NCI-H526 (cell line): ENCODE data around the gene GTPBP1.

Experiments used
- DNase-seq, 2 experiments: peaks; one replicate each; lab custom pipeline; 2025; lab: John Stamatoyannopoulos, UW

The GTPBP1 gene

GRCh38 chr22:38741166-38741565, 35.4 kb downstream of the GTPBP1 start:
- no peak for DNase-seq

- DNase-seq: no peak
Observed at GRCh38 chr22:38741576-38741975, 35.8 kb downstream of the GTPBP1 start.

- no peak for DNase-seq
Observed at GRCh38 chr22:38742176-38742942, 36.6 kb downstream of the GTPBP1 start.

- no peak for DNase-seq
Observed at GRCh38 chr22:38744981-38745380, 39.2 kb downstream of the GTPBP1 start.

GRCh38 chr22:38745676-38746460, 40.1 kb downstream of the GTPBP1 start:
- no peak for DNase-seq

GRCh38 chr22:38748487-38749136, 42.9 kb downstream of the GTPBP1 start:
- no peak for DNase-seq

- no peak for DNase-seq
Observed at GRCh38 chr22:38750104-38750503, 44.4 kb downstream of the GTPBP1 start.

- no peak for DNase-seq
Observed at GRCh38 chr22:38750638-38751037, 44.9 kb downstream of the GTPBP1 start.

GRCh38 chr22:38751066-38751421, 45.3 kb downstream of the GTPBP1 start:
- no peak for DNase-seq

GRCh38 chr22:38751422-38752346, 45.9 kb downstream of the GTPBP1 start:
- DNase-seq: no peak

- peak in 1 of 2 experiments; percentile 68 for DNase-seq
Observed at GRCh38 chr22:38753948-38754750, 48.4 kb downstream of the GTPBP1 start.

GRCh38 chr22:38754751-38755154, 49.0 kb downstream of the GTPBP1 start:
- DNase-seq: no peak

- DNase-seq: peak in 1 of 2 experiments; percentile 31
Observed at GRCh38 chr22:38755155-38755910, 49.6 kb downstream of the GTPBP1 start.

GRCh38 chr22:38755911-38756532, 50.3 kb downstream of the GTPBP1 start, which contains the start of gene SUN2:
Gene SUN2, minus strand, starts transcription at chr22:38755998. Its CDS starts 3,370 bp downstream, at chr22:38752628.
- peak; percentile 14 to 83 for DNase-seq

- DNase-seq: no peak
Observed at GRCh38 chr22:38756711-38757463, 51.1 kb downstream of the GTPBP1 start.

GRCh38 chr22:38757464-38757757, 51.7 kb downstream of the GTPBP1 start:
- DNase-seq: no peak

- DNase-seq: no peak
Observed at GRCh38 chr22:38758276-38758945, 52.7 kb downstream of the GTPBP1 start.

- no peak for DNase-seq
Observed at GRCh38 chr22:38759005-38759404, 53.3 kb downstream of the GTPBP1 start.
